HG02798 (cell line): ENCODE data around the gene DPP6.

Source experiments
- ATAC-seq: cut with Tn5 transposase; IDR thresholded peaks from one replicate; pipeline ENCODE4 v1.9.1; 2021; ENCODE audit warnings: mild to moderate bottlenecking; ENCODE audit not compliant: unreplicated experiment, poor library complexity

DPP6 gene

DNA sequence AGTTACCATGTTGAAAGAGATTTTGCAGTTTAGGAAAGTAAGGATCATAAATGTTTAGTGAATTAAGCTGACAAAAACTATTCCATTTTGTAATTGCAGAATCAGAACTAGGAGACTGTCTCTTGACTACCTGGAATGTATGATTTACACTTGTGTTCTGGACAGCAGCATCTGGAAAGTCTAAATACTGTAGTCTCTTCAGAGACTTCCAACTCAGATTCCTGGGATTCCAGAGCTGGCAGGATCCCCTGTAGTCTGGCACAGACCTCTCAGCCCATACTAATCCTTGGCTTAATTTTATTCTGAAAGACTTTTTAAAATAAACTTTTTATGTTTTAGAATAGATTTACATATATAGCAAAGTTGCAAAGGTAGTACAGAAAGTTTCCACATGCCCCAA, 452.7 kb downstream of the DPP6 start:
- ATAC-seq, result no peak

DNA sequence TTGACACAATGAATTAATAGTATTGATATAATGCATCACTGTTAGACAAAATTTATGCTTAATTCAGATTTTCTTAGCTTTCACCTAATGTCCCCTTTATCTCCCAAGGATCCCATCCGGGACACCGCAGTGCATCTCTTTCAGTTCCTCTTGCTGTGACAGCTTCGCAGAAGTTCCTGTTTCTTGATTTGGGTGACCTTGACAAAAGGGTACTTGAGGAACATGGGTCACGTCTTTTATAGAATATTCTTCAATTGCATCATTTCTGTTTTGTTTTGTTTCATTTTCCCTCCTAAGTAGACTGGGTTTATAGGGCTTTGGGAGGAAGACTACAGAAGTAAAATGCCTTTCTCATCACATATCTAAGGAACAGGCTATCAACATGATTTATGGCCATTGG, 453.2 kb downstream of the DPP6 start:
- ATAC-seq, result no peak

DNA sequence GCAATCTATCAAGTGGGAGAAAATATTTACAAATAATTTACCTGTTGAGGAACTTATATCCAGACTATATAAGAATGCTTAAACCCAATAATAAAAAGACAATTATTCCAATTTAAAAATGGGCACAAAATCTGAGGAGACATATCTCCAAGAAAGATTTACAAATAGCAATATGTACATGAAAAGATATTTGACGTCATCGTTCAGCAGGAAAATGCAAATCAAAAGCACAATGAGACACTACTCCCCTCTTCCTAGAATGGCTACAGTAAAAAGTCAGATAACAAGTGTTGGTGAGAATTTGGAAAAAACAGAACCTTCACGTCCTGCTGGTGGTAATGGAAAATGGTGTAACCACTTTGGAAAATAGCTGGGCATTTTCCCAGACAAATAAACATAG, 457.0 kb downstream of the DPP6 start:
- no peak for ATAC-seq

DNA sequence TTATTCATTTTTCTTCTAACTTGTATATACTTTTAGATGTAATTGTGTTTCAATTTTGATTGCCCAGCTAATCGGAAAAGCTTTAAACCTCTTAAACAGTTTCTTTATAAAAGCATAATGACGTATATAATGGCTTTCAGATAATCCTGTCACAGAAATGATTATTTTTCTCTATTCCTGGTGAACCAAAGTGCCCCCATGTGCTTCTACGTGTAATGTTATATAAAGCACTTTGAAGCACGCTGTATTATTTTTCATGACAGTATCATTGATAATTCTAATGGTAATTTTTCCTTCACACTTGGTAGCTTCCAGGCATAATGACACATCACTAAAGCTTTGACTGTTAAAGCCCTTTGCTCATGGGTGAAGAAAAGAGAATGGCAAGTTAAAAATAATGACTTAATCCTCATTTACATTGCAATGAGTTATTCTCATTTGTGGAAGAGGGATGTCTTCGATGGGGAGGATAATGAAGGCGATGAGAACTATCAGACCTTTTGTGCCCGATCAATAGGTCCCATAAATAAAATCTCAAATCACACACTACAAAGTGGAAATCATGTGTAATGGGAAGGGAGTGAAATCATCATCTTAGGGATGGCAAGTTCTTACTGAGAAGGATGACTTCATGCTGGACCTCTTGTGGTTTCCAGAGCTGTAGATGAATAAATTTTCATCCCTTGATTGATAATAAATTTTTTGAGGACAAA, 460.1 kb downstream of the DPP6 start:
- no peak for ATAC-seq

DNA sequence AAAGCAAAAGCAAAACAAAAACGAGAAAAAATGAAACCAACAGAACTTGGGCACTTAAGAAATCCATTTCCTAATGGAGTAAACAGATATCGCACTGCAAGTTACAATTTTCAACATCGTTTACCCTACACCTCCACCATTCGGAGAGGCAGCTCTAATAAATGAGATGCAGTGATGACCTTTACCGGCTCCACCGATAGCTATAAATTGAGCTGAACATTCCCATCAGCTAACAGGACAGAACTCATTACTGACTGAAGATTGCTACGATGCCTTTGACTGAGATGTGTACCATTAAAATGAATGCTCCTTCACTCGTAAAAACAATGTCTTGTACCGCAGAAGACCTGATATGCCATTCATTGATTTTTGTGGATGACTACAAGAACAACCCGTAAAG, 465.6 kb downstream of the DPP6 start:
- ATAC-seq, result no peak

DNA sequence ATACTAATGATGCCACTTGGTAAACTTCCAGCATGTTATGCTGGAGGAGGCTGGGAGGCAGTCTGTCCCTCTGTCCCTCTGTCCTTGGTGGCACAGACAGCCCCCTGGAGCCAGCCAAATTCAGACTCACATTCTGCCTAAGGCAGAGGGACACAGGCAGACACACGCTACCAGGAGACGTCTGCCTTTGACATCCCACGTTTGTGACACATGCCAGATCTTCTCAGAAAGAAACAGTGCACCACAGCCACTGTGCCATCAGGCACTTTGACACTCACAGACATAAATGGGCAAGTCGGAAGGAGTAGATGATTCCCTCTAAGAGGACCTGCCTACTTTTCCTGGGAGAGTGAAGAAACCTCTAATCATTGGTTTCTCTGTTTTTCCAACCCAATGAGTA, 467.0 kb downstream of the DPP6 start:
- no peak for ATAC-seq

DNA sequence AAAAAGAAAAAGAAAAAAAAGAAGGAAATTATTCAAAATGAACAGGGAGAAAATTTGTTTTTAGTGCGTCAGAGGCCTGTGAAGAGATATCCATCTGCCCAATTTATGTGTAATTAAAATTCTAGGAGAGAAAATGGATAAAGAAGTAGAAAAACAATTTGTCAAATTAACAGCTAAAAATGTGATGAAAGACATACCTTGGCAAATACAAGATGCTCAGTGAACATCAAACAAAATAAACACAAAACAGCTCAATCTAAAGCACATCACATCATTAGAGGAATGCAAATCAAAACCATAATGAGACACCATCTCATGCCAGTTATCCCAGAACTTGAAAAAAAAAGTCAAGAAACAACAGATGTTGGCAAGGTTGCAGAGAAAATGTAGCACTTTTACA, 477.9 kb downstream of the DPP6 start:
- ATAC-seq, result no peak

DNA sequence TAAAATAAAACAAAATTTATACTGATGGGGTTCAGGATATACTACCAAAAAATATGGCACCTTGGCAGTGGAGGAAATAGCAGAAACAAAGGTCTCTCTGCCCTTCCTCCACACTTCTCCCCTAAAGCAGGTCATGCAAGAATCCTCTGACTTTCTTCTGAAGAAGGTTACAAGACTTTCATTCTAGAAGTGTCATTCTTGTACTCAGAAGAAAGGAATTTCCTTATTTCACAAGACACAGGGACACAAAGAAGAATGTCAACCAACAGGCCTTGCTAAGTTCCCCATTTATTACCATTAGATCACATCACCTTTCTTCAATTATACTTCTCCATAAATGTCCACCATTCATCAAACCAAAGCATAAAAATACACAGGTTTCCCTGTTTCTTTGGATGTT, 480.6 kb downstream of the DPP6 start:
- no peak for ATAC-seq

DNA sequence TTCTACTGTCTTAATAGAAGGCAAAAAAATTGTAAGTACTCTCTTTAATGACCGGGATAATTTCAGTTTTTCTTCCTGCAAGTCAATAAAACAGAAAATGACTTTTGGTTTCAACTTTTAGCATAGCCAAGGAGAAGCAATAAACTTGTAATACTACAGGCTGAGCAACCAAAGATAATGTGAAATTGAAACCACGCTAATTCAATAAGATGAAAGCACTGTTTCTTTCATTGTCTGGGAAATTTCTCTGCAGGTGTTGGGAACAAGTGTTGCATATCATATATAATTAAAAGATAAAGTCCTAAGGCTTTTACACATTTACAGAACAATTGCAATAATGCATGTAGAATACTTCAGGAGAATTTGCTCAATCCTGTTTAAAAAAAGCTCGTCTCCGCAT, 488.4 kb downstream of the DPP6 start:
- ATAC-seq, result no peak

DNA sequence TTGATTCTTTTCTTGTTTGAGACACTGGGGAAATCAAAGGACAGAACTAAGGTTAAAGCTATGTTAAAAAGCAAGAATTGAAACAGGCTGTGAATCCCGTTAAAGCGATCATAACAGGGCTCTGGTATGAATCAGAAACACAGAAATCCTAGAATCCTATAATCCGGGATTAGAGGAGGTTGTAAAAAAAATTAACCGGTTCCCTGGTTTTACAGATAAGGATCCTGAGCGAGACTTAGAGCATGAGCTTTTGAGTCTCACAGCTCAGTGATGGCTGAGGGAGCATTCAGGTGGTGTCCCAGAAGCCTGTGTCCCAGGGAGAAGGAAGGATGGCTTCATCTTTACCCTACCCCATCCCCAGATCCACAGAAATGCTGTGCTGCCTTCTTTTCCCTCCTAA, 489.4 kb downstream of the DPP6 start:
- no peak for ATAC-seq

DNA sequence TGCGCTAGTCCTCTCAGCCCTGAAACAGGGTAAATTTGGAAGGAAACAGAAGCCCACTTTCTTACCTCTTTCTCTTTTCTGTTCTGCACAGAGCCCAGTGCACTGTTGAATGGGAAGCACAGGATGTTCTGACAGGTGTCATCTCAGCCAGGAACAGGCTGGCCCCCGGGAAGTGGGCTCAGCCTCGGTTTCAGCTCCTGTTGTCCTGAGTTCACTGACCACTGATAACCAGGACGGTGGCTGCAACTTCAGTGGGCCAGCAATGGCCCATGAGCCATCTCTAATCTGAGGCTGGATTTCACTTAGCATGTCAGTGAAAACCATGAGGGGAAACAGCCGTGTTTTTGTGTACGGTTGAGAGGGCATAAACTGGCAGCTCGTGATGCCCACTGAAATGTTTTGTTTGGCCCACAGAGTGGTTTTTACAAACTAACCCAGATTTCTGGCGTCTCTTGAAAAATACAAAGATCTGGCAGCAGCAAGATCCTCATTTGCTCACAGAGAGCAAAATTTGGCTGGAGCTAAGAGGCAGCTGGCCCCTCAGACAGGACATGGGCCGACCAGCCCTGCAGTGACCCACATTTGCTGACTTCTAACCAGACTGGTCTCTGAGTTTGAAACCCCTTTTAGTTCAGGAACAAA, 494.9 kb downstream of the DPP6 start:
- no peak for ATAC-seq

DNA sequence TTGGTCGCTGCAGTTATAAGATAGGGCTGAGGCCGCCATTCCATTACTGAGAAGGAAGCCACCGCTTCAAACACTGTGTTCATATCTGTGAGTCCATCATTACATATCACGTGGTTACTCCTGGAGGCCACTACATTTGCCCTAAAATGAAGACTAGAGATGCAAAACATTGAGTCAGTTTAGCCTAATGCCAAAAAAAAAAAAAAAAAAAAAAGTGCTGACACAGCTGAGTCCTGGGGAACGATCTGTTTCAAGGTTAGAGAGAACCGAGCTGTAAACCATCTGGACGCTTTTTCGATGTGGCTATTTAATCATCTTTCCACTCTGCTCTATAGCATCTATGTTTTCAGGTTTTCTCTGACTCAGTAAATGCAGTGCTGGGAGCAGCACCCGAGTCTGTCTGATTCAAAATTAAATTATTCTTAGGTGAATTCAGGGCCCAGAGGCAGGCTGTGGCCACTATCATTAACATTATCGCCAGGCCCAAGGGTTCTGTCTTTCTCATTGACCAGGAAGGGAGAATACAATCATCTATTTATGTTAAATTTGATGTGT, 501.6 kb downstream of the DPP6 start:
- ATAC-seq, result no peak

DNA sequence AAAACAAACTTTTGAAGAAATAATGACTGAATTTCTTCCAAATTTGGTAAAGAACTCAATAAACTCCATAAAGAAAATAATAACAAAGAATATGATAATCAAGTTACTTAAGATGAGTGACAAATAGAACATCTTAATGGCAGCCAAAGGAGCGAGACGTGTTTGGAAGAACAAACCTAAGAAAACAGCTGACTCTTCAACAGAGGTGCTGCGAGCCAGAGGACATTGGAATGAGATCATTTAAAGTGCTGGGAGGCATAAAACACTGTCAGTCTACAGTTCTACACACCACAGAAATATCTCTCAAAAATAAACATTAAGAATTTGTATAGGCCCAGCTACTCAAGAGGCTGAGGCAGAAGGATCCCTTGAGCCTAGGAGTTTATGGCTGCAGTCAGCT, 507.3 kb downstream of the DPP6 start:
- no peak for ATAC-seq

DNA sequence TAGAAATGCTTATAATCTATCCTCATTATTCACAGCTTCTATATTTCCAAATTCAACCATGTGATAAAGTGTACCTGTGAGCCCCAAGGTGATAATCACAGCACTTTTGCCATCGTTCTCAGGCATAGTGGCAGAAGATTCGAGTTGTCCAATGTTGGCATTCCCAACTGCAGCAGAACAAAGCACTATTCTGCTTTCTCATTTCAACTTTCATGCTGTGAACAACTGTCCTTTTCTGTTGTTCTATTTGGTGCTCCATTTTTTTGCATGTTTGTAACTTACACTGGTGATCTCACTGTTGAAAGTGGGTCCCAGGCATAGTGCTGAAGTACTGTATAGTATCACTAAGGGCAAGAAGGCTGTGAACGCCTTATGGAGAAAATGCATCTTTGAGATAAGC, 512.5 kb downstream of the DPP6 start:
- no peak for ATAC-seq

DNA sequence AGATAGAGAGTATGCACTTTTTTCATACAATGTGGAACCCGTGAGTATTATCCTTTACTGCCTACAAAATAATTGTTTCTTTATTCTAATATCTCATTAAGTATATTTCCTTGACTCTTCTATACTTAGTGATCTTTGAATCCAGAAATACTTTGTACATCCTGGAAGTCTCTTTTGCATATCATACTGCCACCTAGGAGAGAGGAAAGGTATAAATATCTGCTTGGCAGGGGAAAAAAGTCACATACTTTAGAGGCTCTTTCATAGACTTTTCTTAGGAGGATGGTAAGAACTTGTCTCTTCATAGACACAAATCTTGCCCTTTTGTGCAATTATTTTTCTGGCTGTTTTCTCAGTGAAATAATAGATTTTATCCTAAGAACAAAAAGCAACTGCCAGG, 514.7 kb downstream of the DPP6 start:
- no peak for ATAC-seq

DNA sequence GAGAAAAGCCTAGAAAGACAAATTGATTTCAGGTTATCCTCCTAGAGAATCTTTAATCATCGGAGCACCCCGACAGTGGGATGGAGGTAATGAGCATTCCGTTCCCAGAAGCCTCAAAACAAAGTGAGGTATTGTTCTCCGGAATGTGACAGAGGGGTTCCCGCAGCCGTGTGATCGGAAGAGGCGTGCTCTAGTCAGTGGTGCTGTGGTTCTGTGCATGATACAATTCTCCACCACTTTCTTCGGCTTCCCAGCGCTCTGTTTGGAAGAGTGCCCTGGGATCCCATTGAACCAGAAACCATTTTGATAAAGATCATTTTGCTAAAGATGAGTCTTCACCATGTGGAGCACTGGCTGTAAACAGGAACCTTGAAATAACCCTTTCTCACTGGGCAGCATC, 516.1 kb downstream of the DPP6 start:
- no peak for ATAC-seq

DNA sequence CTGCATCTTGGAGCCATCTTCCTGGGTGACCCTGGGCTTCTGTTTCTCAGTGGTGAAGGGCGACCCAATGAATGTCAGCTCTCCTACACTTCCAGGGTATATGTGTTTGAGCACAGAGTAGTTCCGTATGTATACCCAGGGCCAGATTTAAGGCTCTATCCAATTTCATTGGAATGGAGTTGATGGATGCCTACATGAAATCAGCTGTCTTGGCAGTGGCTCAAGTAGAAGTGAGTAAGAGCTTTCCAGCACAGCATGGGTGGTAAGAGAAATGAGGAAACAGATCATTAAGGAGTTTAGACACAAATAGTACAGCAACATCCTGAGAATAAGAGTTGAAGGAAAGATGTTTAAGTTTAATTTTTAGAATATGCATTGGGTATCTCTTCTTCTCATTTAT, 517.7 kb downstream of the DPP6 start:
- no peak for ATAC-seq

DNA sequence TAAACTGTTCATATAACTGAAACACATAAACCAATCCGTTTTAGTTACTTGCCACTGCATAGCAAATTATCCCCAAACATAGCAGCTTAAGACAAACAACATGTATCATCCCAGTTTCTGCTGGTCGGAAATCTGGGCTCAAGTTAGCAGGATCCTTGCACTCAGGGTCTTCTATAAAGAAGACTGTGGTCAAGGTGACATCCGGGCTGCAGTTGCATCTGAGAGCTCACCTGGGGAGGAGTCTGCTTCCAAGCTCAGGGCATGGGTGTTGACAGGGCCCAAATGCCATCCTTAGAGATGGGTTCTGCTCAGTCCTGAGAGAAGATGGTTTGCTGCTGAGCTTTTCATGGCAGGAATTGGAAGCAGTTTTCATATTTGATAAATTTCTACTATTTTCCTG, 519.6 kb downstream of the DPP6 start:
- ATAC-seq, result no peak

DNA sequence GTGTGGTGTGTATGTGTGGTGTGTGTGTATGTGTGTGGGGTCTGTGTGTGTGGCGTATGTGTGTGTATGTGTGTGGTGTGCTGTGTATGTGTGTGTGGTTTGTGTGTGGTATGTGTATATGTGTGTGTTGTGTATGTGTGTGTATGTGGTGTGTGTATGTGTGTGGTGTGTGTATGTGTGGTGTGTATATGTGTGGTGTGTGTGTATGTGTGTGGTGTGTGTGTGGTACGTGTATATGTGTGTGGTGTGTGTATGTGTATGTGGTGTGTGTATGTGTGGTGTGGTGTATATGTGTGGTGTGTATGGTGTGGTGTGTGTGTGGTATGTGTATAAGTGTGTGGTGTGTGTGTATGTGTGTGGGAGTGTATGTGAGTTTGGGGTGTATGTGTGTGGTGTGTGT, 522.0 kb downstream of the DPP6 start:
- ATAC-seq, result no peak

DNA sequence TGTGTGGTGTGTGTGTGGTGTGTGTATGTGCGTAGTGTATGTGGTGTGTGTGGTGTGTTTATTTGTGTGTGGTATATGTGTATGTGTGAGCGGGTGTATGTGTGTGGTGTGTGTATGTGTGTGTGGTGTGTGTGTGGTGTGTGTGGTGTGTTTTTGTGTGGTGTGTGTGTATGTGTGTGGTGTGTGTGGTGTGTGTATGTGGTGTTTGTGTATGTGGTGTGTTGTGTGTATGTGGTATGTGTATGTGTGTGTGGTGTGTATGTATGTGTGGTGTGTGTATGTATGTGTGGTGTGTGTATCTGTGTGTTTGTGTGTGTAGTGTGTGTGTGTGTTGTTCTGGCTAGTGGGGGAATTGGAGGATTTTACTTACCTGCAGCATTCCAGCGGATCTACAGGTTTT, 523.3 kb downstream of the DPP6 start:
- ATAC-seq, result no peak

DNA sequence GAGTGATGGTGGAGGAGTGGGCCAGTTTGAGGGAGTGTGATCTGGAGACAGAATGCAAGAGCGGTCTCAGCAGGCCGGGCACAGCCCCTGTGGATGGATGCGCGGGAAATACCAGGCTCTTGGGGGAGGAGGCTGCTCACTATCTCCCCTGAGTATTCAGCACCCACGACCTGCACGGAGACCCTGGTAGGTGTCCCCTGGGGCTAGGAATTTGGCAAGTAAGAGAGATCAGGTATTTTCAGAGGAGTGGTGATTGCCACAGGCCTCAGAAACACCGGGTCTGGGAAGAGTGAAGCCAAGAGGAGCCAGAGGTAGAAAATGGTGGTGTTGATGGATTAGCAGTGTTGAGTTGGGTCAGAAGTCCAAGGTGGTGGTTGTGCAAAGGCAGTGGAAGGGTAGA, 524.4 kb downstream of the DPP6 start:
- ATAC-seq, result no peak
